WTC11 (cell line): ENCODE measurements around the gene CKM.
"Not testable (repeated sequence)": the region's sequence is repeated elsewhere in the genome, so short reads cannot be mapped to it uniquely, and the experiment has no call there.

ENCODE experiments used
- CREM ChIP-seq: sonication (generic); formaldehyde crosslinking; IDR thresholded peaks from 2 replicates; pipeline ENCODE4 v1.8.1; 2022; ENCODE audit warnings: mild to moderate bottlenecking, missing genetic modification reagents, moderate library complexity
- GRHL2 ChIP-seq: fragments of 250-450 bp; sonication (Bioruptor Pico); IDR thresholded peaks from 2 replicates; pipeline ENCODE4 v1.8.0; 2022; ENCODE audit warnings: mild to moderate bottlenecking, moderate library complexity; ENCODE audit not compliant: insufficient replicate concordance, severe bottlenecking
- RELA ChIP-seq: sonication (generic); formaldehyde crosslinking; IDR thresholded peaks from 2 replicates; pipeline ENCODE4 v1.8.1; 2022; ENCODE audit warnings: missing genetic modification reagents, mild to moderate bottlenecking, borderline replicate concordance
- ZNF317 ChIP-seq: sonication (generic); formaldehyde crosslinking; IDR thresholded peaks from 2 replicates; pipeline ENCODE4 v1.8.1; 2023; ENCODE audit warnings: low read depth, mild to moderate bottlenecking, moderate library complexity, missing genetic modification reagents, borderline replicate concordance
- TF ChIP-seq, protein P1 (sequence below): fragments of 200-600 bp; IDR thresholded peaks from 2 replicates; pipeline ENCODE4 v1.8.0; 2022; ENCODE audit warnings: antibody characterized with exemption
- TF ChIP-seq, protein P2 (sequence below): sonication (generic); formaldehyde crosslinking; conservative IDR thresholded peaks from 2 replicates; pipeline ENCODE4 v1.8.1; 2022; ENCODE audit warnings: mild to moderate bottlenecking, missing genetic modification reagents
- TF ChIP-seq, protein P3 (sequence below): sonication (generic); formaldehyde crosslinking; IDR thresholded peaks from 2 replicates; pipeline ENCODE4 v1.8.0; 2022; ENCODE audit warnings: mild to moderate bottlenecking, missing genetic modification reagents
- TF ChIP-seq, protein P4 (sequence below): sonication (generic); formaldehyde crosslinking; IDR thresholded peaks from 2 replicates; pipeline ENCODE4 v1.8.1; 2023; ENCODE audit warnings: mild to moderate bottlenecking, missing genetic modification reagents
- TF ChIP-seq, protein P5 (sequence below): sonication (generic); formaldehyde crosslinking; IDR thresholded peaks from 2 replicates; pipeline ENCODE4 v1.8.1; 2022; ENCODE audit warnings: mild to moderate bottlenecking, moderate library complexity, missing genetic modification reagents
- TF ChIP-seq, protein P6 (sequence below): sonication (generic); formaldehyde crosslinking; IDR thresholded peaks from 2 replicates; pipeline ENCODE4 v1.8.1; 2022; ENCODE audit warnings: missing genetic modification reagents, borderline replicate concordance
- TF ChIP-seq, protein P7 (sequence below): sonication (generic); formaldehyde crosslinking; IDR thresholded peaks from 2 replicates; pipeline ENCODE4 v1.8.1; 2023; ENCODE audit warnings: mild to moderate bottlenecking, moderate library complexity, missing genetic modification reagents

DNA sequence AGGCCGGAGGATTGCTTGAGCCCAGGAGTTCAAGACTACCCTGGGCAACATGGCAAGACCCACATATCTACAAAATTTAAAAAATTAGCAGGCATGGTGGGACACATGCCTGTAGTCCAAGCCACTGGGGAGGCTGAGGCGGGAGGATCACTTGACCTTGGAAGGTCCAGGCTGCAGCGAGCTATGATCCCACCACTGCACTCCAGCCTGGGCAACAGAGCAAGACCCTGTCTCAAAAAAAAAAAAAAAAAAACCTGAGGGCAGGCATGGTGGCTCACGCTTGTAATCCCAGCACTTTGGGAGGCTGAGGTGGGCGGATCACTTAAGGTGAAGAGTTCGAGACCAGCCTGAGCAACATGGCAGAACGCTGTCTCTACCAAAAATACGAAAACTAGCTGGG lies 13.4 kb downstream of the CKM start:
- TF ChIP-seq GRHL2; CREM (CRISPR knock-in tag); RELA; ZNF317: not testable (repeated sequence)
- TF ChIP-seq, protein P1, sequence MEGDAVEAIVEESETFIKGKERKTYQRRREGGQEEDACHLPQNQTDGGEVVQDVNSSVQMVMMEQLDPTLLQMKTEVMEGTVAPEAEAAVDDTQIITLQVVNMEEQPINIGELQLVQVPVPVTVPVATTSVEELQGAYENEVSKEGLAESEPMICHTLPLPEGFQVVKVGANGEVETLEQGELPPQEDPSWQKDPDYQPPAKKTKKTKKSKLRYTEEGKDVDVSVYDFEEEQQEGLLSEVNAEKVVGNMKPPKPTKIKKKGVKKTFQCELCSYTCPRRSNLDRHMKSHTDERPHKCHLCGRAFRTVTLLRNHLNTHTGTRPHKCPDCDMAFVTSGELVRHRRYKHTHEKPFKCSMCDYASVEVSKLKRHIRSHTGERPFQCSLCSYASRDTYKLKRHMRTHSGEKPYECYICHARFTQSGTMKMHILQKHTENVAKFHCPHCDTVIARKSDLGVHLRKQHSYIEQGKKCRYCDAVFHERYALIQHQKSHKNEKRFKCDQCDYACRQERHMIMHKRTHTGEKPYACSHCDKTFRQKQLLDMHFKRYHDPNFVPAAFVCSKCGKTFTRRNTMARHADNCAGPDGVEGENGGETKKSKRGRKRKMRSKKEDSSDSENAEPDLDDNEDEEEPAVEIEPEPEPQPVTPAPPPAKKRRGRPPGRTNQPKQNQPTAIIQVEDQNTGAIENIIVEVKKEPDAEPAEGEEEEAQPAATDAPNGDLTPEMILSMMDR = not testable (repeated sequence)
- TF ChIP-seq, protein P2, sequence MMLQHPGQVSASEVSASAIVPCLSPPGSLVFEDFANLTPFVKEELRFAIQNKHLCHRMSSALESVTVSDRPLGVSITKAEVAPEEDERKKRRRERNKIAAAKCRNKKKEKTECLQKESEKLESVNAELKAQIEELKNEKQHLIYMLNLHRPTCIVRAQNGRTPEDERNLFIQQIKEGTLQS (CRISPR knock-in tag) = not testable (repeated sequence)
- TF ChIP-seq, protein P3, sequence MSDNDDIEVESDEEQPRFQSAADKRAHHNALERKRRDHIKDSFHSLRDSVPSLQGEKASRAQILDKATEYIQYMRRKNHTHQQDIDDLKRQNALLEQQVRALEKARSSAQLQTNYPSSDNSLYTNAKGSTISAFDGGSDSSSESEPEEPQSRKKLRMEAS = not testable (repeated sequence)
- TF ChIP-seq, protein P4, sequence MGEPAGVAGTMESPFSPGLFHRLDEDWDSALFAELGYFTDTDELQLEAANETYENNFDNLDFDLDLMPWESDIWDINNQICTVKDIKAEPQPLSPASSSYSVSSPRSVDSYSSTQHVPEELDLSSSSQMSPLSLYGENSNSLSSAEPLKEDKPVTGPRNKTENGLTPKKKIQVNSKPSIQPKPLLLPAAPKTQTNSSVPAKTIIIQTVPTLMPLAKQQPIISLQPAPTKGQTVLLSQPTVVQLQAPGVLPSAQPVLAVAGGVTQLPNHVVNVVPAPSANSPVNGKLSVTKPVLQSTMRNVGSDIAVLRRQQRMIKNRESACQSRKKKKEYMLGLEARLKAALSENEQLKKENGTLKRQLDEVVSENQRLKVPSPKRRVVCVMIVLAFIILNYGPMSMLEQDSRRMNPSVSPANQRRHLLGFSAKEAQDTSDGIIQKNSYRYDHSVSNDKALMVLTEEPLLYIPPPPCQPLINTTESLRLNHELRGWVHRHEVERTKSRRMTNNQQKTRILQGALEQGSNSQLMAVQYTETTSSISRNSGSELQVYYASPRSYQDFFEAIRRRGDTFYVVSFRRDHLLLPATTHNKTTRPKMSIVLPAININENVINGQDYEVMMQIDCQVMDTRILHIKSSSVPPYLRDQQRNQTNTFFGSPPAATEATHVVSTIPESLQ (CRISPR knock-in tag) = not testable (repeated sequence)
- TF ChIP-seq, protein P5, sequence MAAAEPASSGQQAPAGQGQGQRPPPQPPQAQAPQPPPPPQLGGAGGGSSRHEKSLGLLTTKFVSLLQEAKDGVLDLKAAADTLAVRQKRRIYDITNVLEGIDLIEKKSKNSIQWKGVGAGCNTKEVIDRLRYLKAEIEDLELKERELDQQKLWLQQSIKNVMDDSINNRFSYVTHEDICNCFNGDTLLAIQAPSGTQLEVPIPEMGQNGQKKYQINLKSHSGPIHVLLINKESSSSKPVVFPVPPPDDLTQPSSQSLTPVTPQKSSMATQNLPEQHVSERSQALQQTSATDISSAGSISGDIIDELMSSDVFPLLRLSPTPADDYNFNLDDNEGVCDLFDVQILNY (CRISPR knock-in tag) = not testable (repeated sequence)
- TF ChIP-seq, protein P6, sequence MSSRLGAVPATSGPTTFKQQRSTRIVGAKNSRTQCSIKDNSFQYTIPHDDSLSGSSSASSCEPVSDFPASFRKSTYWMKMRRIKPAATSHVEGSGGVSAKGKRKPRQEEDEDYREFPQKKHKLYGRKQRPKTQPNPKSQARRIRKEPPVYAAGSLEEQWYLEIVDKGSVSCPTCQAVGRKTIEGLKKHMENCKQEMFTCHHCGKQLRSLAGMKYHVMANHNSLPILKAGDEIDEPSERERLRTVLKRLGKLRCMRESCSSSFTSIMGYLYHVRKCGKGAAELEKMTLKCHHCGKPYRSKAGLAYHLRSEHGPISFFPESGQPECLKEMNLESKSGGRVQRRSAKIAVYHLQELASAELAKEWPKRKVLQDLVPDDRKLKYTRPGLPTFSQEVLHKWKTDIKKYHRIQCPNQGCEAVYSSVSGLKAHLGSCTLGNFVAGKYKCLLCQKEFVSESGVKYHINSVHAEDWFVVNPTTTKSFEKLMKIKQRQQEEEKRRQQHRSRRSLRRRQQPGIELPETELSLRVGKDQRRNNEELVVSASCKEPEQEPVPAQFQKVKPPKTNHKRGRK (CRISPR knock-in tag) = not testable (repeated sequence)
- TF ChIP-seq, protein P7, sequence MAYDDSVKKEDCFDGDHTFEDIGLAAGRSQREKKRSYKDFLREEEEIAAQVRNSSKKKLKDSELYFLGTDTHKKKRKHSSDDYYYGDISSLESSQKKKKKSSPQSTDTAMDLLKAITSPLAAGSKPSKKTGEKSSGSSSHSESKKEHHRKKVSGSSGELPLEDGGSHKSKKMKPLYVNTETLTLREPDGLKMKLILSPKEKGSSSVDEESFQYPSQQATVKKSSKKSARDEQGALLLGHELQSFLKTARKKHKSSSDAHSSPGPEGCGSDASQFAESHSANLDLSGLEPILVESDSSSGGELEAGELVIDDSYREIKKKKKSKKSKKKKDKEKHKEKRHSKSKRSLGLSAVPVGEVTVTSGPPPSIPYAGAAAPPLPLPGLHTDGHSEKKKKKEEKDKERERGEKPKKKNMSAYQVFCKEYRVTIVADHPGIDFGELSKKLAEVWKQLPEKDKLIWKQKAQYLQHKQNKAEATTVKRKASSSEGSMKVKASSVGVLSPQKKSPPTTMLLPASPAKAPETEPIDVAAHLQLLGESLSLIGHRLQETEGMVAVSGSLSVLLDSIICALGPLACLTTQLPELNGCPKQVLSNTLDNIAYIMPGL (CRISPR knock-in tag) = not testable (repeated sequence)
